Stimulated activated CD4-positive, alpha-beta T cell treated with anti-CD3 and anti-CD28 coated beads, Interleukin-15, amount 100 ng/mL, for 1 hour (primary cell): ENCODE results near the gene COL12A1.

Source experiments
- DNase-seq, 2 donors: peaks; one replicate each; pipeline ENCODE4 v3.0.0-alpha.2; 2020; ENCODE audit warnings: low read depth in 1 of 2, low spot score in 1 of 2

COL12A1 gene

DNA sequence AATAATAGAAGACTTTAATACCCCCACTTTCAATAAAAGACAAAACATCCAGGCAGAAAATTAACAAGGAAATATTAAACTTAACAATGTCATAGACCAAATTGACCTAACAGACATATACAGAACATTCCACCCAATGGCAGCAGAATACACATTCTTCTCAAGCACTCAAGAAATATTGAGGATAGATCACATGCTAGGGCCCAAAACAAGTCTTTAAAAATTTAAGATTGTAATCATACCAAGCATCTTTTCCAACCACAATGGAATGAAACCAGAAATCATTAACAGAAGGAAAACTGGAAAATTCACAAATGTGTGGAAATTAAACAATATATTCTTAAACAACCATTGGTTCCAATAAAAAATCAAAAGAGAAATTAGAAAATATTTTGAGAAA lies 161.0 kb downstream of the COL12A1 start:
- DNase-seq: no peak

DNA sequence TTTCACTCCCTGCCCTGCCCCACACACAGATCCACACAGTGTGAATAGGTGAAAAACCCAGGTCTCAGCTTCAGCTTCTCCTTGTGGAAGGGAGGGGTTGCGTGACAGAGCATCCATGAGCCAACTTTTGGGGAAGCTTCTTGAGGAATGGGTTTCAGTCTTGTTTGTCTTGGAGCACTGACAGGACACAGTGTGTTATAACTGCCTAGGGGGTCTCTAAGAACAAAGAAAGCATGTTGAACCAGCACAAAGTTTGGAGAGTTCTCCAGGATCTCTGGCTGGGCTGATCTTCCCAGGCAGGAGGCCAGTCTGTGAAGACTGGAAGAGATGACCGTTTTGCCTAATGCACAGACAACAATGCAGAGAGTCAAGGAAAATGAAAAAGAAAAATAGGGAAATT lies 164.5 kb downstream of the COL12A1 start:
- no peak for DNase-seq
